Upper lobe of right lung (tissue), 1 donor: ENCODE results near the gene EEF1G. TPM values are rescaled to one million over a fixed set of nuclear protein-coding genes. Genes with fewer than 3 reads are reported as not detected.
"Not testable (repeated sequence)": the region's sequence is repeated elsewhere in the genome, so short reads cannot be mapped to it uniquely, and the experiment has no call there.

ENCODE experiments used
- ATAC-seq: fragments of 200-7000 bp; cut with Tn5 transposase; one replicate; pipeline ENCODE4 v1.9.1; 2020; ENCODE audit warnings: mild to moderate bottlenecking, moderate library complexity
- DNase-seq: peaks from one replicate; pipeline ENCODE4 v3.0.0-alpha.2; 2020
- H3K27ac ChIP-seq: fragments of 200-600 bp; one replicate; pipeline ENCODE4 v1.8.0; 2022
- H3K27me3 ChIP-seq: fragments of 200-600 bp; one replicate; pipeline ENCODE4 v1.8.0; 2022; ENCODE audit warnings: mild to moderate bottlenecking
- H3K36me3 ChIP-seq: fragments of 200-600 bp; one replicate; pipeline ENCODE4 v1.8.0; 2022
- H3K4me1 ChIP-seq: fragments of 200-600 bp; one replicate; pipeline ENCODE4 v1.8.0; 2022
- H3K4me3 ChIP-seq: fragments of 200-600 bp; one replicate; pipeline ENCODE4 v1.8.0; 2022; ENCODE audit warnings: mild to moderate bottlenecking
- H3K9me3 ChIP-seq: fragments of 200-600 bp; one replicate; pipeline ENCODE4 v1.8.0; 2022
- intact Hi-C: fragments of 100-400 bp; cut with DNase I; formaldehyde crosslinking; loops from one replicate; pipeline ENCODE4 v1.11.0; 2022
- total RNA-seq: library from RNA; stranded (reverse); fragmentation: NEBNext Ultra II Directional; extraction: Animal tissue kit (Norgen Biotek cat#: 25700); gene quantifications from one replicate; pipeline ENCODE4 v1.2.1, GENCODE V29; 2021
- TF ChIP-seq, protein P1 (sequence below): fragments of 200-600 bp; IDR thresholded peaks from one replicate; pipeline ENCODE4 v1.8.0; 2022; ENCODE audit warnings: antibody characterized with exemption
- donor health status: DM: no; HTN: yes; CAD: no; lungs with severe emphysema.

EEF1G gene
- total RNA-seq, 1 donor from 2014 or later: 847 TPM

DNA sequence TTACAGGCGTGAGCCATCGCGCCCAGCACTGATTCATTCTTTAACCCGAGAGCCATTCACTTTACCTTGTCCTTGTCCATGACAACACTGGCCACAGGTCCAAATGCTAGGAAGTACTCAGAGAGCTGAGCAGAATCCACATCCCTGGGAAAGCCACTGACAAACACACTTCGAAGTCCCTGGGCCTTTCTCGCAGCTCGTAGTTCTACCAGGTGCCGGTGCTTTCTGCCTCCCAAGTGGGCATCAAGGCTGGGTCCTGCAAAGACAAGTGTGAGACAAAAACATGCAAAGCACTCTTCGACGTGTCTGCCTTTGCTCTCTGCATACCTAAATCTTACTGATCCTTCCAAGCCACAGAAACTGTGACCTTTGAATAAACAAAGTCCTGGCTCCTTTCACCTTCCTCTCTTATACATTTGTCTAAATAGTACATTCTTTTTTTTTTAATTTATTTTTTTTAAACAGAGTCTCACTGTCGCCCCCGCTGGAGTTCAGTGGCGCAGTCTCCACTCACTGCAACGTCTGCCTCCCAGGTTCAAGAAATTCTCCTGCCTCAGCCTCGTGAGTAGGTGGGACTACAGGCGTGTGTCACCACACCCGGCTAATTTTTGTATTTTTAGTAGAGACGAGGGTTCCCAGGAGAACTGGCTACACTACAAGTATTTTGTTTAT lies 15.4 kb upstream of the EEF1G start:
- ATAC-seq: no peak
- DNase-seq: no peak
- Histone ChIP-seq H3K4me3 (no peak overlapping the region), H3K9me3 (no peaks in the 10 kb centered on the region), H3K4me1 (peaks cover 29% of the 10 kb centered on the region), H3K36me3 (peaks cover 53% of the 10 kb centered on the region), H3K27ac (no peak overlapping the region), H3K27me3 (no peaks in the 10 kb centered on the region)
- TF ChIP-seq, protein P1, sequence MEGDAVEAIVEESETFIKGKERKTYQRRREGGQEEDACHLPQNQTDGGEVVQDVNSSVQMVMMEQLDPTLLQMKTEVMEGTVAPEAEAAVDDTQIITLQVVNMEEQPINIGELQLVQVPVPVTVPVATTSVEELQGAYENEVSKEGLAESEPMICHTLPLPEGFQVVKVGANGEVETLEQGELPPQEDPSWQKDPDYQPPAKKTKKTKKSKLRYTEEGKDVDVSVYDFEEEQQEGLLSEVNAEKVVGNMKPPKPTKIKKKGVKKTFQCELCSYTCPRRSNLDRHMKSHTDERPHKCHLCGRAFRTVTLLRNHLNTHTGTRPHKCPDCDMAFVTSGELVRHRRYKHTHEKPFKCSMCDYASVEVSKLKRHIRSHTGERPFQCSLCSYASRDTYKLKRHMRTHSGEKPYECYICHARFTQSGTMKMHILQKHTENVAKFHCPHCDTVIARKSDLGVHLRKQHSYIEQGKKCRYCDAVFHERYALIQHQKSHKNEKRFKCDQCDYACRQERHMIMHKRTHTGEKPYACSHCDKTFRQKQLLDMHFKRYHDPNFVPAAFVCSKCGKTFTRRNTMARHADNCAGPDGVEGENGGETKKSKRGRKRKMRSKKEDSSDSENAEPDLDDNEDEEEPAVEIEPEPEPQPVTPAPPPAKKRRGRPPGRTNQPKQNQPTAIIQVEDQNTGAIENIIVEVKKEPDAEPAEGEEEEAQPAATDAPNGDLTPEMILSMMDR: peak; percentile 17
- intact Hi-C loops: loop anchor here (10.0 kb wide), 1 partner anchor 1074 kb away; no protein-coding TSS in a partner anchor

DNA sequence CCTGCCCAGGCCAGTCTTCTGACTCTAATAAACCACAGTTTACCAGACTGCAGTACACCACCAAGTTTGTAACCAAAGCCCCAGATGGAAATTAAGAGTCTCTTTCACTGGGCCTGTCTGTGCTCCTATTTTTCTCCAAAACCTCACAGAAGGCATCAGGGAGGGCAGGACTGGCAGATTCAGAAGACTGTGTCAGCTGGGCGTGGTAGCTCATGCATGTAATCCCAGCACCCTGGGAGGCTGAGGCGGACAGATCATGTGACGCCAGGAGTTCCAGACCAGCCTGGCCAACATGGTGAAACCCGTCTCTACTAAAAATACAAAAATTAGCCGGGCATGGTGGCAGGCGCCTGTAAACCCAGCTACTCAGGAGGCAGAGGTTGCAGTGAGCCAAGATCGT lies 11.7 kb upstream of the EEF1G start:
- H3K9me3 ChIP-seq, DNase-seq, H3K4me3 ChIP-seq, H3K27ac ChIP-seq, ATAC-seq, H3K27me3 ChIP-seq: not testable (repeated sequence)
- H3K36me3 ChIP-seq: peaks cover 78% of the 10 kb centered on the region
- H3K4me1 ChIP-seq: peaks cover 12% of the 10 kb centered on the region
- intact Hi-C loops: loop anchor here (10.0 kb wide), 1 partner anchor 1071 kb away; no protein-coding TSS in a partner anchor

GRCh38 chr11:62581735-62582134 lies 8.0 kb upstream of the EEF1G start:
- not testable (repeated sequence) for H3K27me3 ChIP-seq, ATAC-seq, H3K9me3 ChIP-seq, DNase-seq, H3K4me3 ChIP-seq, H3K27ac ChIP-seq, H3K4me1 ChIP-seq
- intact Hi-C loops: loop anchor here (10.0 kb wide), 1 partner anchor 1067 kb away; no protein-coding TSS in a partner anchor
- H3K36me3 ChIP-seq: peaks cover 79% of the 10 kb centered on the region

DNA sequence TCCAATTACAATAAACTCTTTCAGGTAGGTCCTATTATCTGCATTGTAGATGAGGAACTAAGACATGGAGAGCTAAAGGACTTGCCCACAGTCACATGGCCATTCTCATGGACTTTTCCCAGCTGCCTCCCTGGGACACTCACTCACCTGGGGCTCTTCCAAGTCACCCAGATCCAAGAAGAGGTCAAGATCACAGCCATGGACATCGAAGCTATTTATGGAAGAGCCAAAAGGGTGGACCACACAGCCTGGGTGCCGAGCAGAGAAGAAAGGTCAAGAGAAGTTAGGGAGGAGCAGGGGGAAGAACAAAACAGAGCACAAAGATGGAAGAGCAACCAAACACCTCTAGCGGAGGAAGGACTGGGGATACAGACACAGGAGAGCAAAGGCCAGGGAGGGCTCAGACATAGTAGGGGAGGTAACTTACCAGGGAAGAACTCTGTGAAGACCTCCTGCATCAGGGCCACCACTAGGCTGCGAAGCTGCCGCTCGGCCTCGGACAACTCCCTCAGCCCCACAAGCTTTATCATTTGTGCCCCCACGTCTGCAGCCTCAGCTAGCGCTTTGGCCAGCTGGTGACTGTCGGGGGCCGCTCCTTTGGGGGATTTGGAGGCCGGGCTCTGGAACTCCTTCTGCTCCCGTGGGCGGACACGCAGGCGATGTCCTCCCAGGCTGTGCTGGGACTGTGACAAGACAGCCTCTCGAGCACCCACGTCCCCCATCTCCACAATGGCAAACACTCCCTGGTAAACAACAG lies 7.4 kb upstream of the EEF1G start:
- Histone ChIP-seq H3K4me1 (peaks cover 7% of the 10 kb centered on the region), H3K27me3 (no peaks in the 10 kb centered on the region), H3K9me3 (no peaks in the 10 kb centered on the region), H3K36me3 (peaks cover 79% of the 10 kb centered on the region), H3K4me3 (no peak overlapping the region), H3K27ac (no peak overlapping the region)
- ATAC-seq (no peak), DNase-seq (no peak)
- TF ChIP-seq, protein P1: no peak
- intact Hi-C loops: loop anchor here (10.0 kb wide), 1 partner anchor 1066 kb away; no protein-coding TSS in a partner anchor

DNA sequence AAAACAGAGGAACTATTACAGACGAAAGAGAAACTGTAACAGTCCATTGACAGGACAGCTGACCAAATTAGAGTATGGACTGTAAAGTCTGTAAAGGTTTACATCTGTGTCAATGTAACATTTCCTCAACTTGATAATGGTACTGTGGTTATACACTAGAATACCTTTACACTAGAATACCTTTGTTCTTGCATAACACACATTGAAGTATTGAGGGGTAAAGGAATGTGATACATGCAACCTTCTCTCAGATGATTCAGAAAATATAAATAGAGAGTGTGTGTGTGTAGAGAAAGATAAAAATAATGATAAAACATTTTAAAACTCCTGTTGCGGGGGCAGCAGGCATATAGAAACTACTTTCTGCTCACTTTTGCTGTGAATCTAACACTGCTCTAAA lies 5.6 kb upstream of the EEF1G start:
- peaks cover 67% of the 10 kb centered on the region for H3K36me3 ChIP-seq
- H3K9me3 ChIP-seq: no peaks in the 10 kb centered on the region
- H3K27me3 ChIP-seq: no peaks in the 10 kb centered on the region
- H3K27ac ChIP-seq: no peak overlapping the region
- H3K4me3 ChIP-seq: no peak overlapping the region
- intact Hi-C loops: no loop called here
- TF ChIP-seq, protein P1: no peak
- DNase-seq (no peak), ATAC-seq (no peak)
- peaks cover 19% of the 10 kb centered on the region for H3K4me1 ChIP-seq

GRCh38 chr11:62578541-62578940 lies 4.8 kb upstream of the EEF1G start:
- H3K4me1 ChIP-seq: peaks cover 19% of the 10 kb centered on the region
- TF ChIP-seq, protein P1: no peak
- peaks cover 61% of the 10 kb centered on the region for H3K36me3 ChIP-seq
- ATAC-seq: no peak
- DNase-seq: no peak
- no peaks in the 10 kb centered on the region for H3K9me3 ChIP-seq
- intact Hi-C loops: no loop called here
- no peak overlapping the region for H3K4me3 ChIP-seq
- H3K27me3 ChIP-seq: no peaks in the 10 kb centered on the region
- peak overlapping the region; percentile 92 for H3K27ac ChIP-seq
